WTC11 (cell line): ENCODE measurements around the gene KAZN.

Source experiments
- FOXK1 ChIP-seq: sonication (generic); formaldehyde crosslinking; IDR thresholded peaks from 2 replicates; pipeline ENCODE4 v1.8.0; 2022; ENCODE audit warnings: mild to moderate bottlenecking, moderate library complexity, missing genetic modification reagents
- GRHL2 ChIP-seq: fragments of 250-450 bp; sonication (Bioruptor Pico); IDR thresholded peaks from 2 replicates; pipeline ENCODE4 v1.8.0; 2022; ENCODE audit warnings: mild to moderate bottlenecking, moderate library complexity; ENCODE audit not compliant: insufficient replicate concordance, severe bottlenecking
- NFE2L1 ChIP-seq: sonication (generic); formaldehyde crosslinking; IDR thresholded peaks from 2 replicates; pipeline ENCODE4 v1.8.1; 2023; ENCODE audit warnings: missing genetic modification reagents
- NR2C2 ChIP-seq: sonication (generic); formaldehyde crosslinking; IDR thresholded peaks from 2 replicates; pipeline ENCODE4 v1.8.0; 2022; ENCODE audit warnings: mild to moderate bottlenecking, missing genetic modification reagents
- SP1 ChIP-seq: sonication (generic); formaldehyde crosslinking; conservative IDR thresholded peaks from 2 replicates; pipeline ENCODE4 v1.8.1; 2022; ENCODE audit warnings: missing genetic modification reagents
- ZBTB21 ChIP-seq: sonication (generic); formaldehyde crosslinking; IDR thresholded peaks from 2 replicates; pipeline ENCODE4 v1.8.1; 2023; ENCODE audit warnings: mild to moderate bottlenecking, missing genetic modification reagents, borderline replicate concordance
- TF ChIP-seq, protein P1 (sequence below): fragments of 200-600 bp; IDR thresholded peaks from 2 replicates; pipeline ENCODE4 v1.8.0; 2022; ENCODE audit warnings: antibody characterized with exemption
- TF ChIP-seq, protein P2 (sequence below): sonication (generic); formaldehyde crosslinking; IDR thresholded peaks from 2 replicates; pipeline ENCODE4 v1.8.1; 2023; ENCODE audit warnings: mild to moderate bottlenecking, missing genetic modification reagents, borderline replicate concordance

DNA sequence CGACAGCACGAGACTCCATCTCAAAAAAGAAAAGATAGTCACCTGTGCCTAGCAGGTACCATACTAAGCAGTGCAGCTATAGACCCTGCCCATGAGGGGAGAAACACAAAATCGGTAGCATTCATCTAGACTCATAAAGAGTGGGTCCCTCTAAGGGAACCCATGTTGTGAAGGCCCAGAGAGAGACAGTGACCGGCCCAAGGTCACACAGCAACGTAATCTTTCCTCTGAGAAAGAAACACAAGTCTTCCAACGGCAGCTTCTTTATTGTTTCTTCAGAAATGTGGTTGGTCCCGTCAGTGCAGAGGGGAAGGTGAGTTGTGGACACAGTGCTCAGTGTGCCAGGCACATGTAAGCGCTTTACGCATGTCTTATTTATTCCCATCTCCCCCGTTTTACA is 356.4 kb downstream of the KAZN start:
- TF ChIP-seq, protein P1, sequence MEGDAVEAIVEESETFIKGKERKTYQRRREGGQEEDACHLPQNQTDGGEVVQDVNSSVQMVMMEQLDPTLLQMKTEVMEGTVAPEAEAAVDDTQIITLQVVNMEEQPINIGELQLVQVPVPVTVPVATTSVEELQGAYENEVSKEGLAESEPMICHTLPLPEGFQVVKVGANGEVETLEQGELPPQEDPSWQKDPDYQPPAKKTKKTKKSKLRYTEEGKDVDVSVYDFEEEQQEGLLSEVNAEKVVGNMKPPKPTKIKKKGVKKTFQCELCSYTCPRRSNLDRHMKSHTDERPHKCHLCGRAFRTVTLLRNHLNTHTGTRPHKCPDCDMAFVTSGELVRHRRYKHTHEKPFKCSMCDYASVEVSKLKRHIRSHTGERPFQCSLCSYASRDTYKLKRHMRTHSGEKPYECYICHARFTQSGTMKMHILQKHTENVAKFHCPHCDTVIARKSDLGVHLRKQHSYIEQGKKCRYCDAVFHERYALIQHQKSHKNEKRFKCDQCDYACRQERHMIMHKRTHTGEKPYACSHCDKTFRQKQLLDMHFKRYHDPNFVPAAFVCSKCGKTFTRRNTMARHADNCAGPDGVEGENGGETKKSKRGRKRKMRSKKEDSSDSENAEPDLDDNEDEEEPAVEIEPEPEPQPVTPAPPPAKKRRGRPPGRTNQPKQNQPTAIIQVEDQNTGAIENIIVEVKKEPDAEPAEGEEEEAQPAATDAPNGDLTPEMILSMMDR = no peak
- TF ChIP-seq, protein P2, sequence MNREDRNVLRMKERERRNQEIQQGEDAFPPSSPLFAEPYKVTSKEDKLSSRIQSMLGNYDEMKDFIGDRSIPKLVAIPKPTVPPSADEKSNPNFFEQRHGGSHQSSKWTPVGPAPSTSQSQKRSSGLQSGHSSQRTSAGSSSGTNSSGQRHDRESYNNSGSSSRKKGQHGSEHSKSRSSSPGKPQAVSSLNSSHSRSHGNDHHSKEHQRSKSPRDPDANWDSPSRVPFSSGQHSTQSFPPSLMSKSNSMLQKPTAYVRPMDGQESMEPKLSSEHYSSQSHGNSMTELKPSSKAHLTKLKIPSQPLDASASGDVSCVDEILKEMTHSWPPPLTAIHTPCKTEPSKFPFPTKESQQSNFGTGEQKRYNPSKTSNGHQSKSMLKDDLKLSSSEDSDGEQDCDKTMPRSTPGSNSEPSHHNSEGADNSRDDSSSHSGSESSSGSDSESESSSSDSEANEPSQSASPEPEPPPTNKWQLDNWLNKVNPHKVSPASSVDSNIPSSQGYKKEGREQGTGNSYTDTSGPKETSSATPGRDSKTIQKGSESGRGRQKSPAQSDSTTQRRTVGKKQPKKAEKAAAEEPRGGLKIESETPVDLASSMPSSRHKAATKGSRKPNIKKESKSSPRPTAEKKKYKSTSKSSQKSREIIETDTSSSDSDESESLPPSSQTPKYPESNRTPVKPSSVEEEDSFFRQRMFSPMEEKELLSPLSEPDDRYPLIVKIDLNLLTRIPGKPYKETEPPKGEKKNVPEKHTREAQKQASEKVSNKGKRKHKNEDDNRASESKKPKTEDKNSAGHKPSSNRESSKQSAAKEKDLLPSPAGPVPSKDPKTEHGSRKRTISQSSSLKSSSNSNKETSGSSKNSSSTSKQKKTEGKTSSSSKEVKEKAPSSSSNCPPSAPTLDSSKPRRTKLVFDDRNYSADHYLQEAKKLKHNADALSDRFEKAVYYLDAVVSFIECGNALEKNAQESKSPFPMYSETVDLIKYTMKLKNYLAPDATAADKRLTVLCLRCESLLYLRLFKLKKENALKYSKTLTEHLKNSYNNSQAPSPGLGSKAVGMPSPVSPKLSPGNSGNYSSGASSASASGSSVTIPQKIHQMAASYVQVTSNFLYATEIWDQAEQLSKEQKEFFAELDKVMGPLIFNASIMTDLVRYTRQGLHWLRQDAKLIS (CRISPR knock-in tag) = no peak
- TF ChIP-seq NFE2L1 (CRISPR knock-in tag) (no peak), GRHL2 (CRISPR knock-in tag) (no peak), FOXK1 (CRISPR knock-in tag) (no peak), ZBTB21 (no peak), NR2C2 (no peak), SP1 (CRISPR knock-in tag) (no peak)
